Measurements from ENCODE around the gene C3orf18. TPM values are rescaled to one million over a fixed set of nuclear protein-coding genes. Genes with fewer than 3 reads are reported as not detected.

The C3orf18 gene
- total RNA-seq, 4 donors from 2014 or later: 1.3 to 3.7 (median 2.2) TPM

- Histone ChIP-seq H3K27me3 (no peaks in the 10 kb centered on the region), H3K27ac (no peak overlapping the region), H3K4me1 (peaks cover 72% of the 10 kb centered on the region), H3K4me3 (no peak overlapping the region), H3K36me3 (peaks cover 2% of the 10 kb centered on the region), H3K9me3 (no peaks in the 10 kb centered on the region)
- DNase-seq (ENCODE audit: low spot score in 2 of 2): no peak
- TF ChIP-seq EP300 (IDR thresholded peaks at IDR 0.05): no peak
- no peak for TF ChIP-seq POLR2AphosphoS5 (IDR thresholded peaks at IDR 0.05)
- no peak for TF ChIP-seq POLR2A (IDR thresholded peaks at IDR 0.05)
- no peak for TF ChIP-seq CTCF (IDR thresholded peaks at IDR 0.05)
- 55% methylated on average over 6 of the region's 6 CpGs for WGBS
Observed at GRCh38 chr3:50612970-50613846, 45.7 kb upstream of the C3orf18 start.

- H3K4me3 ChIP-seq: peak overlapping the region; percentile 75
- no peak for TF ChIP-seq CTCF (IDR thresholded peaks at IDR 0.05)
- no peak for TF ChIP-seq EP300 (IDR thresholded peaks at IDR 0.05)
- no peak for TF ChIP-seq POLR2AphosphoS5 (IDR thresholded peaks at IDR 0.05)
- no peak for TF ChIP-seq POLR2A (IDR thresholded peaks at IDR 0.05)
- 5% methylated on average over 13 of the region's 29 CpGs for WGBS
- peak overlapping the region; percentile 89 for H3K27ac ChIP-seq
- no peaks in the 10 kb centered on the region for H3K27me3 ChIP-seq
- H3K4me1 ChIP-seq: peaks cover 71% of the 10 kb centered on the region
- H3K9me3 ChIP-seq: no peaks in the 10 kb centered on the region
- H3K36me3 ChIP-seq: peaks cover 10% of the 10 kb centered on the region
- no peak for DNase-seq (ENCODE audit: low spot score in 2 of 2)
Observed at GRCh38 chr3:50612234-50612882, 44.8 kb upstream of the C3orf18 start.

- TF ChIP-seq POLR2A (IDR thresholded peaks at IDR 0.05): peak in 1 of 2 donors; percentile 86
- TF ChIP-seq EP300 (IDR thresholded peaks at IDR 0.05): no peak
- TF ChIP-seq CTCF (IDR thresholded peaks at IDR 0.05): peak; percentile 12 to 13
- peak in 1 of 3 donors; percentile 62 for TF ChIP-seq POLR2AphosphoS5 (IDR thresholded peaks at IDR 0.05)
- peaks cover 78% of the 10 kb centered on the region for H3K4me1 ChIP-seq
- WGBS: 0% methylated on average over 17 of the region's 75 CpGs
Observed at GRCh38 chr3:50611464-50612233, 44.1 kb upstream of the C3orf18 start, which contains the start of gene CISH. CISH (minus strand) TSS chr3:50611774; CDS start chr3:50611650, 124 bp downstream.

GRCh38 chr3:50610992-50611463 is 43.5 kb upstream of the C3orf18 start:
- WGBS: 0% methylated on average over 6 of the region's 10 CpGs
- no peaks in the 10 kb centered on the region for H3K9me3 ChIP-seq
- H3K36me3 ChIP-seq: peaks cover 19% of the 10 kb centered on the region
- H3K27ac ChIP-seq: peak overlapping the region; percentile 89
- no peak for DNase-seq (ENCODE audit: low spot score in 2 of 2)
- no peaks in the 10 kb centered on the region for H3K27me3 ChIP-seq
- TF ChIP-seq CTCF (IDR thresholded peaks at IDR 0.05): no peak
- no peak for TF ChIP-seq POLR2A (IDR thresholded peaks at IDR 0.05)
- no peak for TF ChIP-seq EP300 (IDR thresholded peaks at IDR 0.05)
- TF ChIP-seq POLR2AphosphoS5 (IDR thresholded peaks at IDR 0.05): no peak
- H3K4me1 ChIP-seq: peaks cover 79% of the 10 kb centered on the region
- H3K4me3 ChIP-seq: peak overlapping the region; percentile 75

More at GRCh38 chr3:50611464-50612233, 44.1 kb upstream of the C3orf18 start, which contains the start of gene CISH:
- H3K4me3 ChIP-seq: peak within 1 kb of the TSS; percentile 75
- DNase-seq (ENCODE audit: low spot score in 2 of 2): peak; percentile 97
- H3K9me3 ChIP-seq: no peaks in the 10 kb centered on the region
- no peaks in the 10 kb centered on the region for H3K27me3 ChIP-seq
- H3K27ac ChIP-seq: peak within 1 kb of the TSS; percentile 89
- H3K36me3 ChIP-seq: peaks cover 17% of the 10 kb centered on the region
